ENCODE measurements around the gene TAPT1. TPM values are rescaled to one million over a fixed set of nuclear protein-coding genes. Genes with fewer than 3 reads are reported as not detected.

Gene TAPT1
- polyA plus RNA-seq, 1 donor from 2014 or later = 34.2 TPM

DNA sequence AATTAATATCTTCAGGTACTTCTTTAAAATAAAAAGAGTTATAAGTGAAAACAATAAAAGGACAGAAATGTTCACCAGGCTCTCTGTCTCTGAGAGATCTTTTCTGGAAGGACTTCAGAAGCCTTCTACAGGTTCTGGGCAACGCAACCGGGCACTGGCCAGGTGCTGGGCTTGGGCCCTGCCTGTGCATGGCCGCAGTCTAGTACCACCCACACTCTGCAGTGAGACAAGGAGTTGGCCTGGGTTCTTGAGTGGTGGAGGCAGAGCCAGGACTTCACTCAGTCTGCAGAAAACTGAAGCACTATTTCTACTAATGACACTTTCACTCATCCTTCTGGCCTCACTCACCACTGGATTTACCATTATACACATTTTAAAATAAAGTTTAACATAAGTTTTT is 21.8 kb downstream of the TAPT1 start:
- Histone ChIP-seq H3K9me3 (ENCODE audit: low read length) (no peaks in the 10 kb centered on the region), H3K79me2 (replicated peaks; ENCODE audit: insufficient read depth, low read length) (no peaks in the 10 kb centered on the region), H3K4me3 (ENCODE audit: low read length) (no peak overlapping the region), H3K36me3 (ENCODE audit: insufficient read depth, low read length) (no peaks in the 10 kb centered on the region), H3K4me2 (ENCODE audit: low read length) (no peak overlapping the region), H3K9ac (ENCODE audit: low read length) (no peak overlapping the region), H3K27me3 (ENCODE audit: insufficient read depth, low read depth, low read length) (no peaks in the 10 kb centered on the region), H3F3A (ENCODE audit: insufficient read depth, low read length, poor library complexity, severe bottlenecking) (no peaks in the 10 kb centered on the region), H2AFZ (ENCODE audit: low read depth, low read length) (no peak overlapping the region), H4K20me1 (ENCODE audit: insufficient read depth) (no peaks in the 10 kb centered on the region), H3K27ac (ENCODE audit: low read length) (no peak overlapping the region), H3K9me2 (ENCODE audit: insufficient read depth, low read length) (no peaks in the 10 kb centered on the region)
- TF ChIP-seq EP300 (conservative IDR thresholded peaks at IDR 0.05; ENCODE audit: poor library complexity, severe bottlenecking) = no peak
- TF ChIP-seq RAD21 (conservative IDR thresholded peaks at IDR 0.05) = no peak
- TF ChIP-seq, protein P1, sequence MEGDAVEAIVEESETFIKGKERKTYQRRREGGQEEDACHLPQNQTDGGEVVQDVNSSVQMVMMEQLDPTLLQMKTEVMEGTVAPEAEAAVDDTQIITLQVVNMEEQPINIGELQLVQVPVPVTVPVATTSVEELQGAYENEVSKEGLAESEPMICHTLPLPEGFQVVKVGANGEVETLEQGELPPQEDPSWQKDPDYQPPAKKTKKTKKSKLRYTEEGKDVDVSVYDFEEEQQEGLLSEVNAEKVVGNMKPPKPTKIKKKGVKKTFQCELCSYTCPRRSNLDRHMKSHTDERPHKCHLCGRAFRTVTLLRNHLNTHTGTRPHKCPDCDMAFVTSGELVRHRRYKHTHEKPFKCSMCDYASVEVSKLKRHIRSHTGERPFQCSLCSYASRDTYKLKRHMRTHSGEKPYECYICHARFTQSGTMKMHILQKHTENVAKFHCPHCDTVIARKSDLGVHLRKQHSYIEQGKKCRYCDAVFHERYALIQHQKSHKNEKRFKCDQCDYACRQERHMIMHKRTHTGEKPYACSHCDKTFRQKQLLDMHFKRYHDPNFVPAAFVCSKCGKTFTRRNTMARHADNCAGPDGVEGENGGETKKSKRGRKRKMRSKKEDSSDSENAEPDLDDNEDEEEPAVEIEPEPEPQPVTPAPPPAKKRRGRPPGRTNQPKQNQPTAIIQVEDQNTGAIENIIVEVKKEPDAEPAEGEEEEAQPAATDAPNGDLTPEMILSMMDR (IDR thresholded peaks at IDR 0.05; ENCODE audit: poor library complexity, severe bottlenecking) = no peak
- no peak for TF ChIP-seq EZH2 (IDR thresholded peaks at IDR 0.05; ENCODE audit: borderline replicate concordance, insufficient read depth, low read length, poor library complexity, severe bottlenecking)
- TF ChIP-seq TAF1 (IDR thresholded peaks at IDR 0.05; ENCODE audit: low read depth) = no peak
- TF ChIP-seq, protein P2, sequence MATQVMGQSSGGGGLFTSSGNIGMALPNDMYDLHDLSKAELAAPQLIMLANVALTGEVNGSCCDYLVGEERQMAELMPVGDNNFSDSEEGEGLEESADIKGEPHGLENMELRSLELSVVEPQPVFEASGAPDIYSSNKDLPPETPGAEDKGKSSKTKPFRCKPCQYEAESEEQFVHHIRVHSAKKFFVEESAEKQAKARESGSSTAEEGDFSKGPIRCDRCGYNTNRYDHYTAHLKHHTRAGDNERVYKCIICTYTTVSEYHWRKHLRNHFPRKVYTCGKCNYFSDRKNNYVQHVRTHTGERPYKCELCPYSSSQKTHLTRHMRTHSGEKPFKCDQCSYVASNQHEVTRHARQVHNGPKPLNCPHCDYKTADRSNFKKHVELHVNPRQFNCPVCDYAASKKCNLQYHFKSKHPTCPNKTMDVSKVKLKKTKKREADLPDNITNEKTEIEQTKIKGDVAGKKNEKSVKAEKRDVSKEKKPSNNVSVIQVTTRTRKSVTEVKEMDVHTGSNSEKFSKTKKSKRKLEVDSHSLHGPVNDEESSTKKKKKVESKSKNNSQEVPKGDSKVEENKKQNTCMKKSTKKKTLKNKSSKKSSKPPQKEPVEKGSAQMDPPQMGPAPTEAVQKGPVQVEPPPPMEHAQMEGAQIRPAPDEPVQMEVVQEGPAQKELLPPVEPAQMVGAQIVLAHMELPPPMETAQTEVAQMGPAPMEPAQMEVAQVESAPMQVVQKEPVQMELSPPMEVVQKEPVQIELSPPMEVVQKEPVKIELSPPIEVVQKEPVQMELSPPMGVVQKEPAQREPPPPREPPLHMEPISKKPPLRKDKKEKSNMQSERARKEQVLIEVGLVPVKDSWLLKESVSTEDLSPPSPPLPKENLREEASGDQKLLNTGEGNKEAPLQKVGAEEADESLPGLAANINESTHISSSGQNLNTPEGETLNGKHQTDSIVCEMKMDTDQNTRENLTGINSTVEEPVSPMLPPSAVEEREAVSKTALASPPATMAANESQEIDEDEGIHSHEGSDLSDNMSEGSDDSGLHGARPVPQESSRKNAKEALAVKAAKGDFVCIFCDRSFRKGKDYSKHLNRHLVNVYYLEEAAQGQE (IDR thresholded peaks at IDR 0.05; ENCODE audit: borderline replicate concordance) = no peak
- TF ChIP-seq POLR2AphosphoS5 (IDR thresholded peaks at IDR 0.05) = no peak
- TF ChIP-seq SMC3 (conservative IDR thresholded peaks at IDR 0.05; ENCODE audit: poor library complexity) = no peak
- no peak for TF ChIP-seq MXI1 (conservative IDR thresholded peaks at IDR 0.05; ENCODE audit: poor library complexity, severe bottlenecking)

DNA sequence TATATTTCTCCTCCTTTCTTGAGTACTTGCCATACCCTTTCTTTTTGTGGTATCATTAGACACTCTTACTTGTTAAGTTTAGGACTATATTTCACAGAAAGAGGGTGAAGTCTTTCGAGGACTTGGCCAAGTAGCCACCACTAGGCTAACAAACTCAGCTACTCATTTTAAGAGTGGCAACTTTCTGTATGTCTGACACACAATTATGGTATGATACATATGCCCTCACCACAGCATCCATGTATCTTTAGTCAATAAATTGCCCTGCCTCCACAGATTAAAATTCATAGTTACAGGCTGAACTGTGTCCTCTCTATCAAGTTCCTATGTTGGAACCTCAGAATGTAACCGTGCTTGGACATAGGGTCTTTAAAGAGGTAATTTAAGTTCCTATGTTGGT is 23.2 kb downstream of the TAPT1 start:
- H3K9me2 ChIP-seq (ENCODE audit: insufficient read depth, low read length) = no peaks in the 10 kb centered on the region

More for the DNA sequence above, 23.2 kb downstream of the TAPT1 start:
- Histone ChIP-seq H3K4me2 (ENCODE audit: low read length) (no peak overlapping the region), H3K36me3 (ENCODE audit: insufficient read depth, low read length) (no peaks in the 10 kb centered on the region), H3F3A (ENCODE audit: insufficient read depth, low read length, poor library complexity, severe bottlenecking) (no peaks in the 10 kb centered on the region), H3K9me3 (ENCODE audit: low read length) (no peaks in the 10 kb centered on the region), H3K9ac (ENCODE audit: low read length) (no peak overlapping the region), H4K20me1 (ENCODE audit: insufficient read depth) (no peaks in the 10 kb centered on the region), H3K79me2 (replicated peaks; ENCODE audit: insufficient read depth, low read length) (no peaks in the 10 kb centered on the region), H3K27me3 (ENCODE audit: insufficient read depth, low read depth, low read length) (no peaks in the 10 kb centered on the region), H3K4me3 (ENCODE audit: low read length) (no peak overlapping the region), H2AFZ (ENCODE audit: low read depth, low read length) (no peak overlapping the region), H3K27ac (ENCODE audit: low read length) (no peak overlapping the region)
- no peak for TF ChIP-seq TAF1 (IDR thresholded peaks at IDR 0.05; ENCODE audit: low read depth)
- TF ChIP-seq, protein P1 (IDR thresholded peaks at IDR 0.05; ENCODE audit: poor library complexity, severe bottlenecking) = no peak
- no peak for TF ChIP-seq RAD21 (conservative IDR thresholded peaks at IDR 0.05)
- TF ChIP-seq, protein P2 (IDR thresholded peaks at IDR 0.05; ENCODE audit: borderline replicate concordance) = no peak
- TF ChIP-seq MXI1 (conservative IDR thresholded peaks at IDR 0.05; ENCODE audit: poor library complexity, severe bottlenecking) = no peak
- no peak for TF ChIP-seq EZH2 (IDR thresholded peaks at IDR 0.05; ENCODE audit: borderline replicate concordance, insufficient read depth, low read length, poor library complexity, severe bottlenecking)
- TF ChIP-seq SMC3 (conservative IDR thresholded peaks at IDR 0.05; ENCODE audit: poor library complexity) = no peak
- TF ChIP-seq EP300 (conservative IDR thresholded peaks at IDR 0.05; ENCODE audit: poor library complexity, severe bottlenecking) = no peak
- TF ChIP-seq POLR2AphosphoS5 (IDR thresholded peaks at IDR 0.05) = no peak
